CD4-positive, alpha-beta T cell (primary cell): ENCODE data around the gene SMIM36. TPM values are rescaled to one million over a fixed set of nuclear protein-coding genes. Genes with fewer than 3 reads are reported as not detected.

Experiments
- ATAC-seq: fragments of 200-7000 bp; cut with Tn5 transposase; one replicate; pipeline ENCODE4 v1.10.0; 2022; ENCODE audit warnings: mild to moderate bottlenecking; ENCODE audit not compliant: poor library complexity
- CTCF ChIA-PET: fragments of 350-600 bp; sonication (Branson Sonifier 250); formaldehyde crosslinking; loops from one replicate; lab custom pipeline; 2021; ENCODE audit warnings: antibody characterized with exemption, inconsistent platforms; lab: Charles Lee
- POLR2A ChIA-PET: fragments of 350-600 bp; sonication (Branson Sonifier 250); formaldehyde crosslinking; loops from one replicate; lab custom pipeline; 2021; ENCODE audit warnings: antibody characterized with exemption, inconsistent platforms; lab: Charles Lee
- DNase-seq, 14 experiments: peaks; one replicate each; pipeline ENCODE4 v3.0.0-alpha.2; 2013 to 2020; ENCODE audit warnings: mixed read lengths in 2 of 14
- H3K27ac ChIP-seq, 2 donors: one replicate each; pipeline versions ENCODE4 v1.5.1 to v1.7.0; 2013; ENCODE audit warnings: low read length in 2 of 2, low read depth in 1 of 2, mild to moderate bottlenecking in 1 of 2
- H3K27me3 ChIP-seq, 2 experiments: 1 replicate in 1 of 2; 2 replicates in 1 of 2; pipeline versions ENCODE4 v1.6.1 to v1.7.0; 2013; ENCODE audit warnings: low read length in 2 of 2, control low read depth in 1 of 2, mild to moderate bottlenecking in 1 of 2, moderate library complexity in 1 of 2; ENCODE audit not compliant: insufficient read depth in 2 of 2, control insufficient read depth in 1 of 2
- H3K36me3 ChIP-seq: one replicate; pipeline ENCODE4 v1.6.1; 2013; ENCODE audit warnings: low read length, control low read depth; ENCODE audit not compliant: insufficient read depth
- H3K4me1 ChIP-seq: one replicate; pipeline ENCODE4 v1.6.1; 2013; ENCODE audit warnings: low read length, control low read depth; ENCODE audit not compliant: insufficient read depth
- H3K4me3 ChIP-seq: one replicate; pipeline ENCODE4 v1.5.1; 2013; ENCODE audit warnings: mild to moderate bottlenecking, low read length, moderate library complexity
- H3K9me3 ChIP-seq, 2 experiments: 1 replicate in 1 of 2; 2 replicates in 1 of 2; pipeline versions ENCODE4 v1.6.1 to v1.7.0; 2013; ENCODE audit warnings: low read length in 2 of 2, mild to moderate bottlenecking in 2 of 2, control low read depth in 1 of 2, moderate library complexity in 1 of 2; ENCODE audit not compliant: control insufficient read depth in 1 of 2, insufficient read depth in 1 of 2
- H3K27ac Mint-ChIP-seq: one replicate; pipeline ENCODE4 v1.8.0; 2020; ENCODE audit warnings: mixed read lengths
- H3K27me3 Mint-ChIP-seq: one replicate; pipeline ENCODE4 v1.8.0; 2021; ENCODE audit warnings: mixed read lengths
- H3K36me3 Mint-ChIP-seq: one replicate; pipeline ENCODE4 v1.8.0; 2021; ENCODE audit warnings: low read depth, mixed read lengths
- H3K4me1 Mint-ChIP-seq: one replicate; pipeline ENCODE4 v1.8.0; 2021; ENCODE audit warnings: low read depth, mixed read lengths
- H3K4me3 Mint-ChIP-seq: one replicate; pipeline ENCODE4 v1.8.0; 2020; ENCODE audit warnings: mild to moderate bottlenecking, mixed read lengths
- H3K9me3 Mint-ChIP-seq: one replicate; pipeline ENCODE4 v1.8.0; 2020; ENCODE audit warnings: mixed read lengths
- intact Hi-C, 2 experiments: fragments of 100-400 bp; cut with DNase I in 1 of 2; cut with micrococcal nuclease in 1 of 2; formaldehyde crosslinking; loops; one replicate each; pipeline versions ENCODE4 v1.15.1 to v1.9.0; 2023 to 2025; cut with DNase I, micrococcal nuclease
- total RNA-seq, 174 experiments: library from RNA in 2 of 174; stranded (reverse) in 2 of 174; gene quantifications; one replicate each; pipeline ENCODE4 v1.2.3 and lab custom pipeline; 2021 to 2026
- TF ChIP-seq, protein P1 (sequence below): fragments of 200-600 bp; IDR thresholded peaks from one replicate; pipeline ENCODE4 v1.8.0; 2022; ENCODE audit warnings: antibody characterized with exemption, mild to moderate bottlenecking

Gene SMIM36
- total RNA-seq, 2 experiments from 2014 or later, result not detected

DNA sequence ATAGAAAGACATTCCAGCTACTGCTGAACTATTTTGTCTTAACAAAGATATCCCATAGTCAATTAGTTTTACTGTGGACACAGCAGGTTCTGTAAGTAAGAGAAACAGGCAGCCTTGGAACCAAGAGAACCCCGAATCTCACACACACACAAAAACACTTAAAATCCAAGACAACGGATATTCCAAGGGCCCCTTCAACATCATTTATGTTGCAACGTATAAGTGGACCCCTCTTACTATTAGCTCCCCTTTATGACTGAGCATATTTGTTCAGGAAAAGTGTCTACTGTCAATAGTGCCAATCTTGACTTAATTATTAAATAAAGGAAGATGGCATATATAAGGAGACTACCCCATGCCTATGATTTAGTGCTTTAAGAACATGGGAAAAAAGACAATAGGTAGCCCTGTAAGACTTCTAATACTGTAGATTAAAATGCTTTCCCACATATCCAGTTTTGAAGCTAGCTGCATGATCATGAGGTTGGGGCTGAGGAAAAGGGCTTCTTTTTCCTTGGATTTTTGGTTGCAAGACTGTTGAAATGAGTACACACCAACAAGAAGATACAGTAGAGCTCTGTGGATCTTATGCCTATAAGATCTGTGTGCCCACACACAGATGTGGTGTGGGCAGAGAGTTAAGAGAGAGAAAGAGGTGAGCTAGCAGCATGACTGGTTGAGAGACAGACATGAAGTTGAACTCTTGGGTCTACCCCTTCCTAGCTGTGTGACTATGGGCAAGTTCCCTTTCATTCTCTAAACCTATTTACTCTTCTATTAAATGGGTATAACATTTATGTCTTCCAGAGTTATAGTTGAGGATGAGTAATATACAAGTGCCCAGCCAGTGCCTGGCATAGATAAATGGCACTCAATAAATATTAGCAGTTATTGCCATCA is 92.6 kb downstream of the SMIM36 start:
- intact Hi-C loops, result loop anchor here in 1 of 2 experiments (5.0 to 10.0 kb wide), 2 partner anchors 1414 to 1546 kb away; partner anchors contain the start of genes C17orf67, COIL and DGKE
- Mint-ChIP-seq H3K27me3 (peaks cover 8% of the 10 kb centered on the region), H3K27ac (peak overlapping the region; percentile 91), H3K9me3 (no peaks in the 10 kb centered on the region), H3K4me1 (peaks cover 30% of the 10 kb centered on the region), H3K36me3 (peaks cover 15% of the 10 kb centered on the region), H3K4me3 (peak overlapping the region; percentile 95)
- ChIA-PET POLR2A (no interaction called here), CTCF (no interaction called here)
- Histone ChIP-seq H3K4me3 (no peak overlapping the region), H3K4me1 (peaks cover 21% of the 10 kb centered on the region), H3K36me3 (peaks cover 5% of the 10 kb centered on the region), H3K9me3 (no peaks in the 10 kb centered on the region), H3K27me3 (no peaks in the 10 kb centered on the region), H3K27ac (no peak overlapping the region)
- TF ChIP-seq, protein P1, sequence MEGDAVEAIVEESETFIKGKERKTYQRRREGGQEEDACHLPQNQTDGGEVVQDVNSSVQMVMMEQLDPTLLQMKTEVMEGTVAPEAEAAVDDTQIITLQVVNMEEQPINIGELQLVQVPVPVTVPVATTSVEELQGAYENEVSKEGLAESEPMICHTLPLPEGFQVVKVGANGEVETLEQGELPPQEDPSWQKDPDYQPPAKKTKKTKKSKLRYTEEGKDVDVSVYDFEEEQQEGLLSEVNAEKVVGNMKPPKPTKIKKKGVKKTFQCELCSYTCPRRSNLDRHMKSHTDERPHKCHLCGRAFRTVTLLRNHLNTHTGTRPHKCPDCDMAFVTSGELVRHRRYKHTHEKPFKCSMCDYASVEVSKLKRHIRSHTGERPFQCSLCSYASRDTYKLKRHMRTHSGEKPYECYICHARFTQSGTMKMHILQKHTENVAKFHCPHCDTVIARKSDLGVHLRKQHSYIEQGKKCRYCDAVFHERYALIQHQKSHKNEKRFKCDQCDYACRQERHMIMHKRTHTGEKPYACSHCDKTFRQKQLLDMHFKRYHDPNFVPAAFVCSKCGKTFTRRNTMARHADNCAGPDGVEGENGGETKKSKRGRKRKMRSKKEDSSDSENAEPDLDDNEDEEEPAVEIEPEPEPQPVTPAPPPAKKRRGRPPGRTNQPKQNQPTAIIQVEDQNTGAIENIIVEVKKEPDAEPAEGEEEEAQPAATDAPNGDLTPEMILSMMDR, result no peak
- DNase-seq (no peak), ATAC-seq (no peak)

DNA sequence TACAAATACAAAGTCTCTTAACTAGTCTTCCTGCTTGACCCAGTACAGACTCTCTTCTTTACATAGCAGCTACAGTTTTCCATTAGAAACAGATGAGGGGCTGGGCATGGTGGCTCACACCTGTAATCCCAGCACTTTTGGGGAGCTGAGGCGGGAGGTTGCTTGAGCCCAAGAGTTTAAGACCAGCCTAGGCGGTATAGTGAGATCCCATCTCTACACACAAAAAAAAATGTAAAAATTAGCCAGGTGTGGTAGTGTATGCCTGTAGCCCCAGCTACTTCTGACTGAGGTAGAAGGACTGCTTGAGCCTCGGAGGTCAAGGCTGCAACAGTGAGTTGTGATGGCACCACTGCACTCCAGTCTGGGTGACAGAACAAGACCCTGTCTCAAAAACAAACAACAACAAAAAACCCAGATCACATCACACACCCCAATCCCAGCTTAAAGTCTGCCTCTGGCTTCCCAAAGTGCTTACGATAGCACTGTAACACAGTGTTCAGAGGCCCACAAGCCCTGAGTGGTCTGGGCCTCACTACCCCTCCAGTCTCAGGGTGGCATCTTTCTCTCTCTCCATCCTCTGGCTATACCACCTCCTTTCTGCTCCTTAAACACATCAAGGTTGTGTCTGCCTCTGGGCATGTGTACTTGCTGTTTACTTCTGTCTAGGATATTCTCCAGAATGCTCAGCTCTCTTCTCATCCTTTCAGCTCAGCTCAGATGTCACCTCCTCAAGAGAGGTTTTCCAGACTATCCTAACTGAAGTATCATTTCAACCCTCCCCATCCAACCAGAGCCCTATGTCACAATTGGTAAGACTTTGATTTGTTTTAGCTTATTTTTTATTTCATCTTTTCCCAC is 93.6 kb downstream of the SMIM36 start:
- Mint-ChIP-seq H3K4me3 (no peak overlapping the region), H3K9me3 (no peaks in the 10 kb centered on the region), H3K36me3 (peaks cover 25% of the 10 kb centered on the region), H3K4me1 (peaks cover 30% of the 10 kb centered on the region), H3K27me3 (no peaks in the 10 kb centered on the region), H3K27ac (no peak overlapping the region)
- TF ChIP-seq, protein P1, result no peak
- no peaks in the 10 kb centered on the region for H3K9me3 ChIP-seq
- intact Hi-C loops, result loop anchor here in 1 of 2 experiments (5.0 to 10.0 kb wide), 2 partner anchors 1415 to 1547 kb away; partner anchors contain the start of genes C17orf67, COIL and DGKE
- no peak for ATAC-seq
- no peak overlapping the region for H3K4me3 ChIP-seq
- ChIA-PET POLR2A (no interaction called here), CTCF (interaction anchor here (0.6 kb wide), 1 partner anchor 220 kb away, joined by 3 read pairs; no protein-coding TSS in a partner anchor)
- DNase-seq, result no peak
- H3K27me3 ChIP-seq, result no peaks in the 10 kb centered on the region
- peaks cover 6% of the 10 kb centered on the region for H3K36me3 ChIP-seq
- no peak overlapping the region for H3K27ac ChIP-seq
- peaks cover 21% of the 10 kb centered on the region for H3K4me1 ChIP-seq

DNA sequence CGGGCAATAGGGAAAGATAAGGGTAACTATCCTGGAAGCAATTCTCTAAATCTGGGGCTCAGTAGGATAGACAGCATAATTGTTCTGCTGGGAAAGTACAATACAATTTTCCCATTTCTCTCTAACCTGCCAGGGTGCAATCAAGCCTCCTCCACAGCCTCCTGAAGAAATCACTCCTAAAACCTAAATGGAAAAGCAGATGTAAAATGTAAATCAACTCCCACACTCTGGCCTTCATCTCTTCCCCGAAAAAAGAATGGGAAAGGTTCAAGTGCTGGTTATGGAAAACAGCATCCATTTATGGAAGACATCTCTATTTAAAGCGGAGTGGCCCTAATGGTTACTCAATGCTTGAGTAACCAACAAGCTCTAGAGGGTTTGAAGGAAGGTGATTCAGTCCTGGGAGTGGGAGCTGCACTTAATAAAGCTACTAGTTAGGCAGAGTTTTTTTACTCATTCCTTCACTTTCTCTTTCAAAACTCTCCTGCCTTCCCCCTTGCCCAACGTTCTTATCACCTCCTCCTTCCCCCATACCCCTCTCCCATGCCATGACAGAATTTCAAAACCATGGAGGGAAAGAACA is 94.7 kb downstream of the SMIM36 start:
- DNase-seq (no peak), ATAC-seq (no peak)
- H3K27me3 ChIP-seq, result no peaks in the 10 kb centered on the region
- Mint-ChIP-seq H3K27ac (no peak overlapping the region), H3K9me3 (no peaks in the 10 kb centered on the region), H3K36me3 (peaks cover 32% of the 10 kb centered on the region), H3K4me1 (peaks cover 26% of the 10 kb centered on the region), H3K27me3 (no peaks in the 10 kb centered on the region), H3K4me3 (no peak overlapping the region)
- peaks cover 18% of the 10 kb centered on the region for H3K4me1 ChIP-seq
- H3K9me3 ChIP-seq, result no peaks in the 10 kb centered on the region
- no peak overlapping the region for H3K27ac ChIP-seq
- POLR2A ChIA-PET, result no interaction called here
- no peak overlapping the region for H3K4me3 ChIP-seq
- CTCF ChIA-PET, result no interaction called here
- peaks cover 8% of the 10 kb centered on the region for H3K36me3 ChIP-seq
- intact Hi-C loops, result loop anchor here in 1 of 2 experiments (5.0 to 10.0 kb wide), 2 partner anchors 1416 to 1548 kb away; partner anchors contain the start of genes C17orf67, COIL and DGKE
- TF ChIP-seq, protein P1, result no peak
